Activated CD4-positive, alpha-beta memory T cell treated with anti-CD3 and anti-CD28 coated beads for 36 hours (primary cell): Measurements from ENCODE around the gene ADGRF3. TPM values are rescaled to one million over a fixed set of nuclear protein-coding genes. Genes with fewer than 3 reads are reported as not detected.
"Not testable (repeated sequence)": the region's sequence is repeated elsewhere in the genome, so short reads cannot be mapped to it uniquely, and the experiment has no call there.

Experiments
- CTCF ChIA-PET: fragments of 350-600 bp; sonication (Branson Sonifier 250); formaldehyde crosslinking; loops from one replicate; lab custom pipeline; 2021; ENCODE audit warnings: antibody characterized with exemption, inconsistent platforms; lab: Charles Lee
- POLR2A ChIA-PET: fragments of 350-600 bp; sonication (Branson Sonifier 250); formaldehyde crosslinking; loops from one replicate; lab custom pipeline; 2021; ENCODE audit warnings: antibody characterized with exemption; lab: Charles Lee
- DNase-seq: peaks from one replicate; pipeline ENCODE4 v3.0.0-alpha.2; 2020
- H3K27ac Mint-ChIP-seq: one replicate; pipeline ENCODE4 v1.8.0; 2021; ENCODE audit warnings: mixed read lengths
- H3K27me3 Mint-ChIP-seq: one replicate; pipeline ENCODE4 v1.8.0; 2021; ENCODE audit warnings: mixed read lengths
- H3K36me3 Mint-ChIP-seq: one replicate; pipeline ENCODE4 v1.8.0; 2021; ENCODE audit warnings: mixed read lengths
- H3K4me1 Mint-ChIP-seq: one replicate; pipeline ENCODE4 v1.8.0; 2021; ENCODE audit warnings: low read depth, mixed read lengths
- H3K4me3 Mint-ChIP-seq: one replicate; pipeline ENCODE4 v1.8.0; 2021; ENCODE audit warnings: mild to moderate bottlenecking, mixed read lengths
- H3K9me3 Mint-ChIP-seq: one replicate; pipeline ENCODE4 v1.8.0; 2021; ENCODE audit warnings: mixed read lengths
- intact Hi-C: fragments of 100-400 bp; cut with micrococcal nuclease; formaldehyde crosslinking; loops from one replicate; pipeline ENCODE4 v1.15.1; 2023
- total RNA-seq, 2 experiments: library from RNA; stranded (reverse); gene quantifications; one replicate each; pipeline ENCODE4 v1.2.3, GENCODE V29; 2021

ADGRF3 gene
- total RNA-seq, 2 experiments from 2014 or later = 1.4 to 3.7 TPM

GRCh38 chr2:26316845-26317244, 29.7 kb downstream of the ADGRF3 start:
- Mint-ChIP-seq H3K36me3 (no peaks in the 10 kb centered on the region), H3K27ac (no peak overlapping the region), H3K9me3 (no peaks in the 10 kb centered on the region), H3K27me3 (no peaks in the 10 kb centered on the region), H3K4me3 (no peak overlapping the region), H3K4me1 (no peaks in the 10 kb centered on the region)
- intact Hi-C loops = no loop called here
- ChIA-PET POLR2A (no interaction called here), CTCF (interaction anchor here (0.9 to 2.2 kb wide), 2 partner anchors 153 to 366 kb away, joined by 3 to 6 read pairs; no protein-coding TSS in a partner anchor)
- no peak for DNase-seq

GRCh38 chr2:26316041-26316440, 30.5 kb downstream of the ADGRF3 start:
- ChIA-PET POLR2A (no interaction called here), CTCF (interaction anchor here (0.9 to 2.2 kb wide), 2 partner anchors 154 to 365 kb away, joined by 3 to 6 read pairs; no protein-coding TSS in a partner anchor)
- Mint-ChIP-seq H3K27ac (no peak overlapping the region), H3K9me3 (no peaks in the 10 kb centered on the region), H3K27me3 (no peaks in the 10 kb centered on the region), H3K4me3 (no peak overlapping the region), H3K36me3 (no peaks in the 10 kb centered on the region), H3K4me1 (no peaks in the 10 kb centered on the region)
- intact Hi-C loops = no loop called here
- no peak for DNase-seq

GRCh38 chr2:26314243-26314642, 32.3 kb downstream of the ADGRF3 start:
- H3K27me3 Mint-ChIP-seq = no peaks in the 10 kb centered on the region

GRCh38 chr2:26313446-26313845, 33.1 kb downstream of the ADGRF3 start:
- Mint-ChIP-seq H3K36me3 (no peaks in the 10 kb centered on the region), H3K27ac (no peak overlapping the region), H3K9me3 (no peaks in the 10 kb centered on the region), H3K27me3 (no peaks in the 10 kb centered on the region), H3K4me1 (no peaks in the 10 kb centered on the region), H3K4me3 (no peak overlapping the region)
- DNase-seq = no peak
- intact Hi-C loops = no loop called here
- CTCF ChIA-PET = no interaction called here
- POLR2A ChIA-PET = no interaction called here

More at GRCh38 chr2:26314243-26314642, 32.3 kb downstream of the ADGRF3 start:
- Mint-ChIP-seq H3K4me3 (no peak overlapping the region), H3K9me3 (no peaks in the 10 kb centered on the region), H3K36me3 (no peaks in the 10 kb centered on the region), H3K4me1 (no peaks in the 10 kb centered on the region), H3K27ac (no peak overlapping the region)
- ChIA-PET CTCF (no interaction called here), POLR2A (no interaction called here)
- intact Hi-C loops = no loop called here
- no peak for DNase-seq

DNA sequence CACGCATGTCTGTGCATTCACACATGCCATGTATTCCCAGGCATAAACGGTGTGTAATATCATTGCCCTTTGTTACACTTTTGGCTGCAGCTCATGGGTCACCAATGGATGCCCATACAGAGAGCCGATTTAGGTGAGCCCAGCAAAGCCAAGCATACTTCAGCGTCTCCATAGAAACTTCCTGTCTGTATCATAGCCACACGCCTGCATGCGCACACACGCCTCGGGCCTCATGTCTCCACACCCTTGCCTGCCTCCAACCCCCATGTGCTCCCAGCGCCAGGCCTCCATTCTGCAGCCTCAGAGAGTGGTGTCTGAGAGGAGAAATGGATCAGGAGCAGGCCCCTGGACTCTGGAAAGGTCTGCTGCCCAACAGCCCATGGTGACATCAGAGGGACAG, 34.1 kb downstream of the ADGRF3 start:
- POLR2A ChIA-PET = no interaction called here
- no peak for DNase-seq
- Mint-ChIP-seq H3K36me3 (no peaks in the 10 kb centered on the region), H3K27me3 (no peaks in the 10 kb centered on the region), H3K27ac (no peak overlapping the region), H3K9me3 (no peaks in the 10 kb centered on the region), H3K4me3 (no peak overlapping the region), H3K4me1 (no peaks in the 10 kb centered on the region)
- intact Hi-C loops = no loop called here
- CTCF ChIA-PET = no interaction called here

GRCh38 chr2:26309921-26310320, 36.7 kb downstream of the ADGRF3 start:
- no peaks in the 10 kb centered on the region for H3K9me3 Mint-ChIP-seq

DNA sequence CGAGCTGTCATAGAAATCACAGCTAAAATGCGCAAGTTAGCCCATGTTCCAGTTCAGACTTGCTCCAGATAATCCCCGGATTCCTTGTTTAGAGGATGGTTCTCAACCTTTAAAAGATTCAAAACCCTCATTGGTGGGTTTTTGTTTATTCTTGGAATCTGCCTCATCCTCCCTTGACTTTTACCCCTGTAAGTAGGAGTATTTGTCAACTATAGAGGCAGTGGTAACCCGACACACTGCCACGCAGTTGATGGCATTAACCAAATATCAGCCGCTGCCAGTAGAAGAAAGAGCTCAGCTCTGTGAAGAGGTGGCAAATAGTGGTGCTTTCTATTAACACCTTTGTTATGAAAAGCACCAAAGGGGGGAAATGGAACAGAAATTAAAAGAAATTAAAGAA, 41.0 kb downstream of the ADGRF3 start:
- ChIA-PET POLR2A (interaction anchor here (0.6 kb wide), 1 partner anchor 77 kb away, joined by 3 read pairs; no protein-coding TSS in a partner anchor), CTCF (interaction anchor here (0.7 to 1.3 kb wide), 2 partner anchors 164 to 300 kb away, joined by 3 read pairs; no protein-coding TSS in a partner anchor)
- Mint-ChIP-seq H3K27ac (no peak overlapping the region), H3K27me3 (no peaks in the 10 kb centered on the region), H3K4me3 (no peak overlapping the region), H3K9me3 (no peaks in the 10 kb centered on the region), H3K36me3 (no peaks in the 10 kb centered on the region), H3K4me1 (no peaks in the 10 kb centered on the region)
- DNase-seq = no peak
- intact Hi-C loops = no loop called here

More at GRCh38 chr2:26309921-26310320, 36.7 kb downstream of the ADGRF3 start:
- no peaks in the 10 kb centered on the region for H3K36me3 Mint-ChIP-seq
- intact Hi-C loops = no loop called here
- H3K27me3 Mint-ChIP-seq = no peaks in the 10 kb centered on the region
- no peak for DNase-seq
- no peaks in the 10 kb centered on the region for H3K4me1 Mint-ChIP-seq
- ChIA-PET POLR2A (no interaction called here), CTCF (interaction anchor here (0.9 to 1.3 kb wide), 2 partner anchors 9 to 20 kb away, joined by 3 to 4 read pairs; no protein-coding TSS in a partner anchor)
- no peak overlapping the region for H3K27ac Mint-ChIP-seq
- no peak overlapping the region for H3K4me3 Mint-ChIP-seq

- CTCF ChIA-PET = interaction anchor here (1.3 kb wide), 1 partner anchor 164 kb away, joined by 3 read pairs; no protein-coding TSS in a partner anchor
- H3K4me1 Mint-ChIP-seq, H3K36me3 Mint-ChIP-seq, H3K27ac Mint-ChIP-seq, H3K9me3 Mint-ChIP-seq, POLR2A ChIA-PET, intact Hi-C loops, H3K4me3 Mint-ChIP-seq, DNase-seq, H3K27me3 Mint-ChIP-seq: not testable (repeated sequence)
These were observed 41.5 kb downstream of the ADGRF3 start for GRCh38 chr2:26305094-26305493.

GRCh38 chr2:26302846-26303245, 43.7 kb downstream of the ADGRF3 start:
- Mint-ChIP-seq H3K9me3 (no peaks in the 10 kb centered on the region), H3K4me3 (no peak overlapping the region), H3K27me3 (no peaks in the 10 kb centered on the region), H3K27ac (no peak overlapping the region), H3K4me1 (no peaks in the 10 kb centered on the region), H3K36me3 (no peaks in the 10 kb centered on the region)
- intact Hi-C loops = no loop called here
- no peak for DNase-seq
- POLR2A ChIA-PET = no interaction called here
- CTCF ChIA-PET = interaction anchor here (1.2 kb wide), 1 partner anchor 27 kb away, joined by 3 read pairs; no protein-coding TSS in a partner anchor

DNA sequence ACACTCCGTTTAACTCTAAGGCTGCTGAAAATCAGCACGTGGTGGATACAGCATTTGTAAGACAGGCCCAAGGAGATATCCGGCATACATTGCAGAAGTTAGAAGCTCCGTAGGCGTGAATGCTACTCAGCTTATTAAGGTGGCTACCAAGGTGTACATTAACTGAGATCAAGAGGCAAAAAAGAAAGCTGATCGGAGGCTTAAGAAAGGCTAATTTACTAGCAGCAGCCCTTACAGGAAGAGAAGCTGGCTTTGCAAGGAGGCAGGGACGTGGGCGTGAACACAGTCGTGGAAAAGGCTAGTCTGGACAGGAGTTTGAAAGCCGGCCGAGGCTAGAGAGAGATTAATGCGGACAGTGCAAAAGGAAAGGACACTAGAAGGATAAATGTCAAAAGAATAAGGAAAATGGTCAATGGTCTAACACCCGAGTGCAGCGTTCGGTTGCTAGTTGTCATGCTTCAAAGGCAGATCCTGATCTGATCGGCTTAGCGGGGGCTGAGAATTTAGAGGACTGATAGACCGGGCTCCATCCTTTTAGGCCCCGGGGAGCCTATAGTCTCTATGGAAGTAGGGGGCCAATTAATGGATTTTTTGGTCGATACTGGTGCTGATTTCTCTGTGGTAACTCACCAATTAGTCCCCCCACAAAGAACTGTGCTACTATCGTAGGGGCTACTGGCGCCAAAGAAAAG, 46.2 kb downstream of the ADGRF3 start:
- intact Hi-C loops = no loop called here
- Mint-ChIP-seq H3K27ac (no peak overlapping the region), H3K27me3 (no peaks in the 10 kb centered on the region), H3K4me3 (no peak overlapping the region), H3K4me1 (no peaks in the 10 kb centered on the region), H3K9me3 (no peaks in the 10 kb centered on the region), H3K36me3 (no peaks in the 10 kb centered on the region)
- CTCF ChIA-PET = interaction anchor here (0.7 to 1.4 kb wide), 3 partner anchors 10 to 30 kb away, joined by 3 to 5 read pairs (median 4); no protein-coding TSS in a partner anchor
- POLR2A ChIA-PET = no interaction called here
- peak; percentile 24 for DNase-seq

DNA sequence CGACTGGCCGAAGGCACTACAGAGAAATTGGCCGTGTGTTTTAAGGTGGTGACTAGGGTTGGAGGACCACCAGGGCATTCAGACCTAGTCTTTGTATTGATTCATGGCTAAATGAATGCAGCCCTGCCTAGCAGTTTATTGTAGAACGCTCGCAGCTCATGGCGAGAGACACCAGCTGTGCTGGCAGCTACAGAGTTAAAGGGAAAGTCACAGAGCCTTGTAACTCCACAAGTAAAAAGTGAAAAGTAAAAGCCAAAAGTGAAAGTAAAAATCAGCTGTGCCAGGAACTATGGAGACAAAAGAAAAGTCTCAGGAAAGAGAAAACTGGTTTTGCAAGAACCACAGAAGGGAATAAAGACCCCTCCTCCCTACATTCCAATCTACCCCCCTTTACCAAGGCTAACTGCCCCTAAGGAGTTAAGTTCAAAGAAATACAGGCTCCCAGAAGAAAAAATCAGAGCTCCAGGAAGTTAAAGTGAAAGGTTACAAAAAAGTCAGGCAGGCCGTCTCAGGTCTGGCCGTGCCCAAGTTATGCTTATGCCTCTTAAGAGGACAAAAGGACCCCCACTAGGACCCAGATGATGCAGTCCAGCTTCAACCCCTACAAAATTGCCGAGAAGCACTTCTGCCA, 47.0 kb downstream of the ADGRF3 start:
- Mint-ChIP-seq H3K27ac (no peak overlapping the region), H3K27me3 (no peaks in the 10 kb centered on the region), H3K36me3 (no peaks in the 10 kb centered on the region), H3K4me3 (no peak overlapping the region), H3K9me3 (no peaks in the 10 kb centered on the region), H3K4me1 (no peaks in the 10 kb centered on the region)
- ChIA-PET CTCF (interaction anchor here (1.4 kb wide), 1 partner anchor 31 kb away, joined by 5 read pairs; no protein-coding TSS in a partner anchor), POLR2A (no interaction called here)
- intact Hi-C loops = loop anchor here (2.0 kb wide), 1 partner anchor 55 kb away; the partner anchor contains the start of genes HADHA and HADHB
- DNase-seq = peak; percentile 33
